Liver (tissue), 9 donors: ENCODE results near the gene FAT1. TPM values are rescaled to one million over a fixed set of nuclear protein-coding genes. Genes with fewer than 3 reads are reported as not detected.

Experiments
- DNase-seq: peaks from one replicate; pipeline ENCODE4 v3.0.0-alpha.2; 2017; ENCODE audit warnings: low spot score
- H3K27ac ChIP-seq, 2 donors: one replicate each; pipeline ENCODE4 v1.7.0; 2013; ENCODE audit warnings: inconsistent platforms in 2 of 2, low read length in 2 of 2, control low read depth in 1 of 2, low read depth in 1 of 2, mild to moderate bottlenecking in 1 of 2
- H3K27me3 ChIP-seq, 4 donors: one replicate each; pipeline versions ENCODE4 v1.6.1 to v1.7.0; 2013; ENCODE audit warnings: low read length in 3 of 4, inconsistent platforms in 1 of 4, mild to moderate bottlenecking in 1 of 4, moderate library complexity in 1 of 4; ENCODE audit not compliant: control insufficient read depth in 4 of 4, insufficient read depth in 4 of 4
- H3K36me3 ChIP-seq, 4 donors: one replicate each; pipeline versions ENCODE4 v1.6.1 to v1.7.0; 2013; ENCODE audit warnings: low read length in 3 of 4, mild to moderate bottlenecking in 3 of 4, low read depth in 1 of 4, moderate library complexity in 1 of 4; ENCODE audit not compliant: control insufficient read depth in 4 of 4, insufficient read depth in 3 of 4
- H3K4me1 ChIP-seq, 4 donors: one replicate each; pipeline versions ENCODE4 v1.6.1 to v1.7.0; 2013; ENCODE audit warnings: low read length in 3 of 4, mild to moderate bottlenecking in 3 of 4, moderate library complexity in 1 of 4; ENCODE audit not compliant: control insufficient read depth in 4 of 4, insufficient read depth in 4 of 4
- H3K4me3 ChIP-seq, 3 donors: one replicate each; pipeline versions ENCODE4 v1.6.1 to v1.7.0; 2013; ENCODE audit warnings: low read length in 3 of 3, control low read depth in 1 of 3, low read depth in 1 of 3, mild to moderate bottlenecking in 1 of 3
- H3K9ac ChIP-seq, 2 donors: one replicate each; pipeline ENCODE4 v1.7.0; 2013; ENCODE audit warnings: low read length in 2 of 2, mild to moderate bottlenecking in 2 of 2, moderate library complexity in 2 of 2, control low read depth in 1 of 2, low read depth in 1 of 2
- H3K9me3 ChIP-seq, 4 donors: one replicate each; pipeline versions ENCODE4 v1.6.1 to v1.7.0; 2013; ENCODE audit warnings: low read length in 3 of 4; ENCODE audit not compliant: control insufficient read depth in 4 of 4
- EGR1 ChIP-seq, 2 donors: IDR thresholded peaks; 2 replicates each; pipeline ENCODE4 v1.6.1; 2016 to 2018; ENCODE audit warnings: antibody characterized with exemption in 2 of 2, low read depth in 2 of 2
- FOXA1 ChIP-seq: IDR thresholded peaks from 2 replicates; pipeline ENCODE4 v1.6.1; 2016; ENCODE audit warnings: antibody characterized with exemption
- FOXA2 ChIP-seq: IDR thresholded peaks from 2 replicates; pipeline ENCODE4 v1.6.1; 2016; ENCODE audit warnings: antibody characterized with exemption
- GABPA ChIP-seq, 2 donors: IDR thresholded peaks in 1 of 2; conservative IDR thresholded peaks in 1 of 2; 2 replicates each; pipeline ENCODE4 v1.6.1; 2016; ENCODE audit warnings: antibody characterized with exemption in 2 of 2, mild to moderate bottlenecking in 1 of 2, moderate library complexity in 1 of 2
- NR2F2 ChIP-seq: IDR thresholded peaks from 2 replicates; pipeline ENCODE4 v1.6.1; 2016; ENCODE audit warnings: antibody characterized with exemption
- RAD21 ChIP-seq, 2 donors: IDR thresholded peaks; 2 replicates each; pipeline ENCODE4 v1.6.1; 2016; ENCODE audit warnings: antibody characterized with exemption in 2 of 2, mild to moderate bottlenecking in 2 of 2
- RXRA ChIP-seq, 2 donors: IDR thresholded peaks; 2 replicates each; pipeline ENCODE4 v1.6.1; 2017 to 2018; ENCODE audit warnings: antibody characterized with exemption in 2 of 2, mild to moderate bottlenecking in 1 of 2
- SP1 ChIP-seq: IDR thresholded peaks from 2 replicates; pipeline ENCODE4 v1.6.1; 2018; ENCODE audit warnings: antibody characterized with exemption, mild to moderate bottlenecking
- TAF1 ChIP-seq: conservative IDR thresholded peaks from 2 replicates; pipeline ENCODE4 v1.6.1; 2016; ENCODE audit warnings: antibody characterized with exemption, mild to moderate bottlenecking
- WGBS: extraction: QIAGEN DNeasy Blood & Tissue Kit; methylation state at CpG from one replicate; pipeline ENCODE4 v1.1.7; 2013; 5-methylcytosine and 5-hydroxymethylcytosine counted together
- polyA plus RNA-seq, 2 donors: library from polyadenylated mRNA; stranded (reverse) in 1 of 2; unstranded in 1 of 2; fragments of 200-250 nt in 1 of 2; fragments of >200 nt in 1 of 2; fragmentation: Nextera tagmentation in 1 of 2; extraction: Ambion mirVana in 1 of 2; gene quantifications; one replicate each; pipeline versions ENCODE4 v1.2.1 to v1.2.3, GENCODE V29; 2013 to 2015
- total RNA-seq, 2 donors: library from RNA; depleted of rRNA; stranded (reverse); fragments of >200 nt; gene quantifications; one replicate each; pipeline ENCODE4 v1.2.3, GENCODE V29; 2014
- TF ChIP-seq, protein P1 (sequence below): IDR thresholded peaks from 2 replicates; pipeline ENCODE4 v1.6.1; 2016; ENCODE audit warnings: antibody characterized with exemption
- TF ChIP-seq, protein P2 (sequence below): IDR thresholded peaks from 2 replicates; pipeline ENCODE4 v1.6.1; 2016; ENCODE audit warnings: antibody characterized with exemption, mild to moderate bottlenecking
- donor health status: healthy.
- donor health status: healthy.
- donor health status: healthy.
- donor health status: healthy.
- donor health status: healthy.

FAT1 gene
- total and polyA plus RNA-seq, 4 donors: 10.0 to 48.0 (median 30.0) TPM

DNA sequence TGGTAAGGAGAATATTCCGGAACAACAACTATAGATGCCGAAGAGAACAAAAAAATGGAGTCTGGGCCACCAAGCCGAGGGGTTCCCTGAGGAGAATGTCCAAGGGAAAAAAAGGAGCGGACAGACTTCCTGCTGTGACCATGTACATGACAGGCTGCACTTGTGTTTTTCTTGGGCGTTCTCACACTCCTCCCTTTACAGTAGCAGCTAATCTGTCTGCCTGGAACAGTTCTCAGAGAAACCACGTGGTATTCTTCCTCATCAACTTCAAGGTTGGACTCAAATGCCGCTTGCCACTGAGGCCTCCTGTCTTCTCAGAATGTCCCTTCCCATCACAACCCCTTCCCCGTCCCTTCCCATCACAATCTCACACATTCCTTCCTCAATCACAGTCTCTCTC lies 137.5 kb downstream of the FAT1 start:
- no peak for TF ChIP-seq GABPA (IDR thresholded peaks at IDR 0.05 in 1 of 2, conservative IDR thresholded peaks at IDR 0.05 in 1 of 2)
- no peak for TF ChIP-seq NR2F2
- no peak overlapping the region for H3K27ac ChIP-seq
- peaks cover 0 to 7% (median 0%) of the 10 kb centered on the region in 4 donors for H3K36me3 ChIP-seq
- H3K27me3 ChIP-seq: no peaks in the 10 kb centered on the region
- no peak overlapping the region for H3K4me3 ChIP-seq
- H3K9ac ChIP-seq: no peak overlapping the region
- WGBS: 88% methylated on average over 8 of the region's 8 CpGs
- no peak for DNase-seq
- no peaks in the 10 kb centered on the region for H3K9me3 ChIP-seq
- H3K4me1 ChIP-seq: no peaks in the 10 kb centered on the region

DNA sequence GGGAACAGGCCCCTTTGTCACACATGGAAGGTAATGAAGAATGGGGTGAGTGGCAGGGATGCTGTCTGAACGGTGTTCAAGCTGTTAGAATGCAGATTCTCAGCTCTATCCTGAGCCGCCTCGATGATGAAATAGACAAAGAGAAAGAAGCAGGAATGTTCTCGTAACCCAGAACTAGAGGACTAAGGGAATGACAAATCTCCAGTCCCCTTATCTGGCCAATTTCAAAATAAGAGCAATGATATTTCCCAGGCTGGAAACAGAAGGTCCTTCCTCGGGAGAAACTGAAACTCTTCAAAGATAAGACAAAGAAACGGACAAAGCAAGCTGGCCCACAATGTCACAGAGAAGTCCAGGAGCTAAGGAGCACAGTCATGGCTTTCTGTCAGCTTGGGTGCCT lies 138.7 kb downstream of the FAT1 start:
- no peak overlapping the region for H3K9ac ChIP-seq
- H3K4me1 ChIP-seq: no peaks in the 10 kb centered on the region
- no peak for DNase-seq
- no peak overlapping the region for H3K27ac ChIP-seq
- H3K4me3 ChIP-seq: no peak overlapping the region
- TF ChIP-seq TAF1 (no peak), FOXA1 (no peak), FOXA2 (no peak)
- H3K9me3 ChIP-seq: no peaks in the 10 kb centered on the region
- peaks cover 0 to 7% (median 0%) of the 10 kb centered on the region in 4 donors for H3K36me3 ChIP-seq
- 76% methylated on average over 6 of the region's 6 CpGs for WGBS
- no peaks in the 10 kb centered on the region for H3K27me3 ChIP-seq

DNA sequence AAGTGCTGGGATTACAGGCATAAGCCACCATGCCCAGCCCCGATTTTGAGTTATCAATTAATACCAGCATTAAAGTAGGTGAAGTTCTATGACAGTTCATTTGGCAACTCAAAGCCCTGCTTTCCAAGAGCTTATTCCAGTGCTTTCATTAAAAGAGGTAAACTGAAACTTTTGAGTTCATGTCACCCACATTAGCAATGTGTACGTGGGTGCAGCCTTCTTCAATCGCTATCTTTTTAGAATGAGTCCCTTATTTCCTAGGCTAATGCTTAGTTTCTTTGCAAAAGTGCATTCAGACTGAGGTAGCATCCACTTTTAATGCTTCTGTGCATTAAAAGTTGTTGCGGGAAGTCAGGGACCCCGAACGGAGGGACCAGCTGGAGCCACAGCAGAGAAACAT lies 142.2 kb downstream of the FAT1 start:
- Histone ChIP-seq H3K27me3 (no peaks in the 10 kb centered on the region), H3K9ac (no peak overlapping the region), H3K9me3 (no peaks in the 10 kb centered on the region), H3K27ac (no peak overlapping the region), H3K4me3 (no peak overlapping the region), H3K4me1 (no peaks in the 10 kb centered on the region), H3K36me3 (no peaks in the 10 kb centered on the region)
- TF ChIP-seq SP1 (no peak), FOXA2 (no peak), RXRA (IDR thresholded peaks at IDR 0.05) (no peak), NR2F2 (no peak), GABPA (IDR thresholded peaks at IDR 0.05 in 1 of 2, conservative IDR thresholded peaks at IDR 0.05 in 1 of 2) (no peak), RAD21 (IDR thresholded peaks at IDR 0.05) (no peak), TAF1 (no peak), EGR1 (IDR thresholded peaks at IDR 0.05; ENCODE audit: low read depth in 2 of 2) (no peak)
- TF ChIP-seq, protein P1, sequence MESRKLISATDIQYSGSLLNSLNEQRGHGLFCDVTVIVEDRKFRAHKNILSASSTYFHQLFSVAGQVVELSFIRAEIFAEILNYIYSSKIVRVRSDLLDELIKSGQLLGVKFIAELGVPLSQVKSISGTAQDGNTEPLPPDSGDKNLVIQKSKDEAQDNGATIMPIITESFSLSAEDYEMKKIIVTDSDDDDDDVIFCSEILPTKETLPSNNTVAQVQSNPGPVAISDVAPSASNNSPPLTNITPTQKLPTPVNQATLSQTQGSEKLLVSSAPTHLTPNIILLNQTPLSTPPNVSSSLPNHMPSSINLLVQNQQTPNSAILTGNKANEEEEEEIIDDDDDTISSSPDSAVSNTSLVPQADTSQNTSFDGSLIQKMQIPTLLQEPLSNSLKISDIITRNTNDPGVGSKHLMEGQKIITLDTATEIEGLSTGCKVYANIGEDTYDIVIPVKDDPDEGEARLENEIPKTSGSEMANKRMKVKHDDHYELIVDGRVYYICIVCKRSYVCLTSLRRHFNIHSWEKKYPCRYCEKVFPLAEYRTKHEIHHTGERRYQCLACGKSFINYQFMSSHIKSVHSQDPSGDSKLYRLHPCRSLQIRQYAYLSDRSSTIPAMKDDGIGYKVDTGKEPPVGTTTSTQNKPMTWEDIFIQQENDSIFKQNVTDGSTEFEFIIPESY: no peak
- TF ChIP-seq, protein P2, sequence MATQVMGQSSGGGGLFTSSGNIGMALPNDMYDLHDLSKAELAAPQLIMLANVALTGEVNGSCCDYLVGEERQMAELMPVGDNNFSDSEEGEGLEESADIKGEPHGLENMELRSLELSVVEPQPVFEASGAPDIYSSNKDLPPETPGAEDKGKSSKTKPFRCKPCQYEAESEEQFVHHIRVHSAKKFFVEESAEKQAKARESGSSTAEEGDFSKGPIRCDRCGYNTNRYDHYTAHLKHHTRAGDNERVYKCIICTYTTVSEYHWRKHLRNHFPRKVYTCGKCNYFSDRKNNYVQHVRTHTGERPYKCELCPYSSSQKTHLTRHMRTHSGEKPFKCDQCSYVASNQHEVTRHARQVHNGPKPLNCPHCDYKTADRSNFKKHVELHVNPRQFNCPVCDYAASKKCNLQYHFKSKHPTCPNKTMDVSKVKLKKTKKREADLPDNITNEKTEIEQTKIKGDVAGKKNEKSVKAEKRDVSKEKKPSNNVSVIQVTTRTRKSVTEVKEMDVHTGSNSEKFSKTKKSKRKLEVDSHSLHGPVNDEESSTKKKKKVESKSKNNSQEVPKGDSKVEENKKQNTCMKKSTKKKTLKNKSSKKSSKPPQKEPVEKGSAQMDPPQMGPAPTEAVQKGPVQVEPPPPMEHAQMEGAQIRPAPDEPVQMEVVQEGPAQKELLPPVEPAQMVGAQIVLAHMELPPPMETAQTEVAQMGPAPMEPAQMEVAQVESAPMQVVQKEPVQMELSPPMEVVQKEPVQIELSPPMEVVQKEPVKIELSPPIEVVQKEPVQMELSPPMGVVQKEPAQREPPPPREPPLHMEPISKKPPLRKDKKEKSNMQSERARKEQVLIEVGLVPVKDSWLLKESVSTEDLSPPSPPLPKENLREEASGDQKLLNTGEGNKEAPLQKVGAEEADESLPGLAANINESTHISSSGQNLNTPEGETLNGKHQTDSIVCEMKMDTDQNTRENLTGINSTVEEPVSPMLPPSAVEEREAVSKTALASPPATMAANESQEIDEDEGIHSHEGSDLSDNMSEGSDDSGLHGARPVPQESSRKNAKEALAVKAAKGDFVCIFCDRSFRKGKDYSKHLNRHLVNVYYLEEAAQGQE: no peak
- no peak for DNase-seq
- 95% methylated on average over 6 of the region's 6 CpGs for WGBS
